Inflammatory macrophage treated with lipopolysaccharide for 4 hours (primary cell): Measurements from ENCODE around the gene TMEM212.
A peak's percentile ranks its signal among the peaks of the same experiment; 100 is the strongest.
"Not testable (repeated sequence)": the region's sequence is repeated elsewhere in the genome, so short reads cannot be mapped to it uniquely, and the experiment has no call there.

Source experiments
- DNase-seq: peaks from one replicate; pipeline ENCODE4 v3.0.0-alpha.2; 2020

Gene TMEM212

GRCh38 chr3:171895291-171895690 is 52.1 kb downstream of the TMEM212 start:
- no peak for DNase-seq

- no peak for DNase-seq
These were observed 52.8 kb downstream of the TMEM212 start for GRCh38 chr3:171895900-171896299.

DNA sequence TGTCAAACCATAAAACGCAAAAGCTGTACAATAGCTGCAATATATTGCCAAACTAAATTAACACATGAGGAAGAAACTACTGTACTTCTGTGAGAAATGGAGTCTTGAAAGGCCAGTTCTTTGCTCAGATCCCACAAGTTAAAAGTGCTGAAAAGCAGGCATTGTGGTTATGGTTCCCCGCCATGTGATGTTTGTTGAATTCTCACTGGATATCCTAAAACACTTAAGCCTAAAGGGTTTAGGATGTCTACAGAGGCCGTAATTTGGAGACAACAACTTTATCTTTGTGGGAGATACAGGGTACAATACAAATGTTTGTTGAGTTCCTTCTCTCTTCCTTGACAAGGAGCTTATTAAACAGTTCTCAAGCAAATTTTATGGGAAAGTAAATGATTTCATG is 53.2 kb downstream of the TMEM212 start:
- no peak for DNase-seq

GRCh38 chr3:171898192-171898591 is 55.0 kb downstream of the TMEM212 start:
- no peak for DNase-seq

DNA sequence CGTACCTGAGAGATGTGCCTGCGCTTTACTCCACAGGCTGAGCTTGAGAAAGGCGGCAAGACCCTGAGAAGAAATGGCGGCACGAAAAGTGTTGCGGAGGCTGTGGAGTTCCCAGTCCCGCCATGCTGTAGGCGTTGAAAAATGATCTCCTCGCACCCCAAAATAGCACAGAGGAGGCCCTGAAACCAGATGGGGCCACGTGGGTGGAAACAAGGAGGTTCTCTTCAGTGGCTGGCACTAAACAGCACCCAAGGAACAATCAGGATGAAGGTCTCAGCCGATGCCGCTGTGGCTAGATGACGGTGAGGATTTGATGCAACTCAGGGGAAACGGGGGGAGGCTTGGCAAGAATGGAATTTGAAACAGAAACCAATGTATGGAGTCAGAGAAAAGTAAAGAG is 57.3 kb downstream of the TMEM212 start:
- peak; percentile 82 for DNase-seq

GRCh38 chr3:171901615-171902312 is 58.6 kb downstream of the TMEM212 start:
- DNase-seq, result no peak

DNA sequence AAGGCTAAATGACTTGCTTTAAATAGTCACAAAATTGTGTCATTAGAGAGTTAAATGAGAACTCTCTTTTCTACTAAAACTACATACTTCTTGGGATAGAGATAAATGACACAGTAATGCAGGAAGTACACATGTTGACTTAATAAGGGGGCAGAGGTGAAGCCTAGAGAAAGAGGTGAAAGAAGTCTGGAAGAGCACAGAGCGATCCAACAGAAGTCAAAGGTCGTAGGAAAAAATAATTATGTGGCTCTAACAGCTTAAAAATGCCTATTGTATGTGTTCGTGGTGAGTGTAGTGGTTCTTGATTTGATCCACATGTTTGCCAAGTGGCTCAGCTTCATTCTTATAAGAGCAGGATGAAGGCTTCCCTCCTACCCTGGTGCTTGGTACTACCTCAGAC is 61.7 kb downstream of the TMEM212 start:
- DNase-seq, result no peak

DNA sequence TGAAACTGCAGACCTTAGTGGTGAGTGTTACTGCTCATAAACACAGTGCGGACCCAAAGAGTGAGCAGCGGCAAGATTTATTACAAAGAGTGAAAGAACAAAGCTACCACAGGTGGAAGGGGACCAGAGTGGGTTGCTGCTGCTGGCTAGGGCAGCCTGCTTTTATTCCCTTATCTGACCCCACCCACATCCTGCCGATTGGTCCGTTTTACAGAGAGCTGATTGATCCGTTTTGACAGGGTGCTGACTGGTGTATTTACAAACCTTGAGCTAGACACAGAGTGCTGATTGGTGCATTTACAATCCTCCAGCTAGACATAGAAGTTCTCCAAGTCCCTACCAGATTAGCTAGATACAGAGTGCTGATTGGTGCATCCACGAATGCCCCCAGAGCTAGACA is 63.4 kb downstream of the TMEM212 start:
- not testable (repeated sequence) for DNase-seq

DNA sequence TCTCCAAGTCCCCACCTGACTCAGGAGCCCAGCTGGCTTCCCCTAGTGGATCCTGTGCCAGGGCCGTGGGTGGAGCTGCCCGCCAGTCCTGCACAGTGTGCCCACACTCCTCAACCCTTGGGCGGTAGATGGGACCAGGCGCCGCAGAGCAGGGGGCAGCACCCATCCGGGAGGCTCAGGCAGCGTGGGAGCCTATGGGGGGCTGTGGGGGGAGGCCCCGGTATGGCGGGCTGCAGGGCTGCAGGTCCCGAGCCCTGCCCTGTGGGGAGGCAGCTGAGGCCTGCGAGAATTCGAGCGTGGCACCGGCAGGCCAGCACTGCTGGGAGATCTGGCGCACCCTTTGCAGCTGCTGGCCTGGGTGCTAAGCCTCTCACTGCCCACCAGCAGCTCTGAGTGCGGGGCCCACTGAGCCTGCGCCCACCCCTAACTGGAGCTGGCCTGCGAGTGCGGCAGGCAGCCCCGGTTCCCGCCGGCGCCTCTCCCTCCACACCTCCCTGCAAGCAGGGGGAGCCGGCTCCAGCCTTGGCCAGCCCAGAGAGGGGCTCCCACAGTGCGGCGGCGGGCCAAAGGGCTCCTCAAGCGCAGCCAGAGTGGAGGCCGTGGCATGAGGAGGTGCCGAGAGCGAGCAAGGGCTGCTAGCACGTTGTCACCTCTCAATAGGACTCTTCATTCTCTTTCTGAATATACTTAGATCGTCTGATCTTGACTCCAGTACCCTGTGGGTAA is 64.0 kb downstream of the TMEM212 start:
- DNase-seq, result no peak

DNA sequence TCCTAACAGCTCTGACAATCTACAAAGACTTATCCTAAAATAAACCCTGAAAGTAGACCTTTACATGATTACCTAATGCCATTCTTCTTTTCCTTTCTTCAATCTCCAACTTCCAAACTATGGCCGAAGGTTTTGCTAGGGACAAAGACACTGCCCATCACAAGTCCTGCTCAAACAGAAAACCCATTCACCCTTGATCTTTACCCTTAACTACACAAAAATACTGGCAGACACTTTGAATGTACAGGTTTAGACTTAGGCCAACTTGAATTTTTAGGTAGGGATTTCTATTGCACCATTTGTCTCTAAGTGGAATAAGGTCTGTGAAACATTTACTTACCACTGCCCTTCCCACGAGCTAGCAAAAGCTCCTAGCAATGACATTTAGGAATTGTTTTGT is 64.6 kb downstream of the TMEM212 start:
- no peak for DNase-seq

DNA sequence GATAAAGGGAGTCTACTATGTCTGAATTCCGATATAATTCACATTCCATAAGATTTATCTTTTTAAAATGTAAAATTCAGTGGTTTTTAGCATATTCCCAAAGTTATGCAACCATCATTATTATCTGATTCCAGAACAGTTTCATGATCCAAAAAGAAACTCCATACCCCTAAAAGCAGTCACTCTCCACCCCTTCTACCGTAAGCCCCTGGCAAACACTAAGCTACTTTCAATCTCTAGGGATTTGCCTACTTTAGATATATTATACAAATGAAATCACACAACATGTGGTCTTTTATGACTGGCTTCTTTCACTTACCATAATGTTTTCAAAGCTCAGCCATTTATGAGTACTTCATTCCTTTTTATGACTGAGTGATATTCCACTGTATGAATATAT is 65.6 kb downstream of the TMEM212 start:
- DNase-seq, result no peak
